Muscle of leg (tissue), 11 donors: ENCODE data around the gene OSTF1. TPM values are rescaled to one million over a fixed set of nuclear protein-coding genes. Genes with fewer than 3 reads are reported as not detected.
A peak's percentile ranks its signal among the peaks of the same experiment; 100 is the strongest.

ENCODE experiments used
- DNase-seq: peaks from one replicate; pipeline ENCODE4 v3.0.0; 2013
- H3K27ac ChIP-seq: one replicate; pipeline ENCODE4 v1.5.1; 2013; ENCODE audit warnings: mild to moderate bottlenecking, low read length, control low read depth
- H3K27me3 ChIP-seq: one replicate; pipeline ENCODE4 v1.6.1; 2013; ENCODE audit warnings: low read length; ENCODE audit not compliant: control insufficient read depth, insufficient read depth
- H3K36me3 ChIP-seq: one replicate; pipeline ENCODE4 v1.6.1; 2013; ENCODE audit warnings: low read length; ENCODE audit not compliant: control insufficient read depth, insufficient read depth
- H3K4me1 ChIP-seq: one replicate; pipeline ENCODE4 v1.6.1; 2013; ENCODE audit warnings: low read length; ENCODE audit not compliant: control insufficient read depth, insufficient read depth
- H3K4me3 ChIP-seq: one replicate; pipeline ENCODE4 v1.5.1; 2013; ENCODE audit warnings: low read length, control low read depth
- H3K9me3 ChIP-seq: replicated peaks from 2 replicates; pipeline ENCODE4 v1.6.1; 2013; ENCODE audit warnings: low read depth, low read length; ENCODE audit not compliant: control insufficient read depth
- WGBS: methylation state at CpG from one replicate; pipeline ENCODE4 v1.1.5; 2013; ENCODE audit warnings: missing lambda C conversion rate; ENCODE audit not compliant: insufficient coverage; 5-methylcytosine and 5-hydroxymethylcytosine counted together
- polyA plus RNA-seq, 8 donors: library from polyadenylated mRNA; unstranded; fragments of 120-200 nt; gene quantifications; one replicate each; pipeline versions ENCODE4 v1.2.1 to v1.2.3, GENCODE V29; 2013; ENCODE audit warnings: inconsistent platforms in 1 of 8, low replicate concordance in 1 of 8; ENCODE audit not compliant: insufficient read length in 8 of 8, insufficient read depth in 1 of 8
- total RNA-seq: library from RNA; stranded (reverse); fragments of 120-200 nt; gene quantifications from one replicate; pipeline ENCODE4 v1.2.4, GENCODE V29; 2013

Gene OSTF1
- total and polyA plus RNA-seq, 9 donors = 14.6 to 22.6 (median 16.7) TPM

- Histone ChIP-seq H3K36me3 (no peaks in the 10 kb centered on the region), H3K4me3 (no peak overlapping the region), H3K27me3 (no peaks in the 10 kb centered on the region), H3K9me3 (no peaks in the 10 kb centered on the region), H3K4me1 (no peaks in the 10 kb centered on the region), H3K27ac (no peak overlapping the region)
- WGBS = no CpG with 5 or more reads among the region's 4 CpGs
- peak; percentile 32 for DNase-seq
Measured at GRCh38 chr9:75112789-75113188, 24.5 kb downstream of the OSTF1 start.

- Histone ChIP-seq H3K27me3 (no peaks in the 10 kb centered on the region), H3K27ac (no peak overlapping the region), H3K9me3 (no peaks in the 10 kb centered on the region), H3K36me3 (peaks cover 7% of the 10 kb centered on the region), H3K4me3 (no peak overlapping the region), H3K4me1 (no peaks in the 10 kb centered on the region)
- peak; percentile 45 for DNase-seq
- 61% methylated on average over 2 of the region's 4 CpGs for WGBS
Measured at GRCh38 chr9:75116306-75116705, 28.0 kb downstream of the OSTF1 start.

- Histone ChIP-seq H3K4me1 (no peaks in the 10 kb centered on the region), H3K4me3 (no peak overlapping the region), H3K36me3 (peaks cover 7% of the 10 kb centered on the region), H3K27ac (no peak overlapping the region), H3K27me3 (no peaks in the 10 kb centered on the region), H3K9me3 (no peaks in the 10 kb centered on the region)
- DNase-seq = no peak
- 75% methylated on average over 1 of the region's 1 CpG for WGBS
Measured at GRCh38 chr9:75117564-75117963, 29.2 kb downstream of the OSTF1 start.

GRCh38 chr9:75120686-75121085 is 32.4 kb downstream of the OSTF1 start:
- Histone ChIP-seq H3K36me3 (peaks cover 7% of the 10 kb centered on the region), H3K27me3 (no peaks in the 10 kb centered on the region), H3K9me3 (no peaks in the 10 kb centered on the region), H3K27ac (no peak overlapping the region), H3K4me3 (no peak overlapping the region), H3K4me1 (no peaks in the 10 kb centered on the region)
- 84% methylated on average over 4 of the region's 4 CpGs for WGBS
- no peak for DNase-seq

- H3K4me3 ChIP-seq = no peak overlapping the region
- no peaks in the 10 kb centered on the region for H3K9me3 ChIP-seq
- DNase-seq = no peak
- H3K4me1 ChIP-seq = no peaks in the 10 kb centered on the region
- peaks cover 7% of the 10 kb centered on the region for H3K36me3 ChIP-seq
- WGBS = 83% methylated on average over 4 of the region's 5 CpGs
- H3K27me3 ChIP-seq = no peaks in the 10 kb centered on the region
- H3K27ac ChIP-seq = no peak overlapping the region
Measured at GRCh38 chr9:75121914-75122558, 33.7 kb downstream of the OSTF1 start.

GRCh38 chr9:75123696-75124095 is 35.4 kb downstream of the OSTF1 start:
- no peak for DNase-seq
- WGBS = 87% methylated on average over 7 of the region's 10 CpGs
- H3K27ac ChIP-seq = no peak overlapping the region
- H3K4me1 ChIP-seq = no peaks in the 10 kb centered on the region
- H3K4me3 ChIP-seq = no peak overlapping the region
- no peaks in the 10 kb centered on the region for H3K27me3 ChIP-seq
- peaks cover 6% of the 10 kb centered on the region for H3K36me3 ChIP-seq
- H3K9me3 ChIP-seq = no peaks in the 10 kb centered on the region

- DNase-seq = no peak
- Histone ChIP-seq H3K9me3 (no peaks in the 10 kb centered on the region), H3K4me1 (no peaks in the 10 kb centered on the region), H3K27ac (no peak overlapping the region), H3K4me3 (no peak overlapping the region), H3K27me3 (no peaks in the 10 kb centered on the region), H3K36me3 (peaks cover 8% of the 10 kb centered on the region)
- WGBS = no CpG with 5 or more reads among the region's 2 CpGs
Measured at GRCh38 chr9:75128535-75128934, 40.2 kb downstream of the OSTF1 start.

GRCh38 chr9:75130172-75130571 is 41.9 kb downstream of the OSTF1 start:
- DNase-seq = no peak
- H3K27me3 ChIP-seq = no peaks in the 10 kb centered on the region
- no peak overlapping the region for H3K27ac ChIP-seq
- WGBS = 93% methylated on average over 2 of the region's 5 CpGs
- H3K9me3 ChIP-seq = no peaks in the 10 kb centered on the region
- H3K4me3 ChIP-seq = no peak overlapping the region
- H3K36me3 ChIP-seq = peaks cover 10% of the 10 kb centered on the region
- no peaks in the 10 kb centered on the region for H3K4me1 ChIP-seq

- Histone ChIP-seq H3K4me3 (no peak overlapping the region), H3K27me3 (no peaks in the 10 kb centered on the region), H3K4me1 (no peaks in the 10 kb centered on the region), H3K9me3 (no peaks in the 10 kb centered on the region), H3K27ac (no peak overlapping the region), H3K36me3 (peaks cover 10% of the 10 kb centered on the region)
- no peak for DNase-seq
- WGBS = 32% methylated on average over 2 of the region's 5 CpGs
Measured at GRCh38 chr9:75130621-75131230, 42.4 kb downstream of the OSTF1 start.

- Histone ChIP-seq H3K27ac (no peak overlapping the region), H3K36me3 (peaks cover 13% of the 10 kb centered on the region), H3K4me1 (no peaks in the 10 kb centered on the region), H3K27me3 (no peaks in the 10 kb centered on the region), H3K4me3 (no peak overlapping the region), H3K9me3 (no peaks in the 10 kb centered on the region)
- 83% methylated on average over 1 of the region's 3 CpGs for WGBS
- no peak for DNase-seq
Measured at GRCh38 chr9:75131700-75132099, 43.4 kb downstream of the OSTF1 start.
